Middle frontal gyrus (tissue), 1 donor: ENCODE data around the gene CRISPLD2.

Experiments
- DNase-seq: peaks from one replicate; pipeline ENCODE4 v3.0.0-alpha.2; 2015; ENCODE audit warnings: low spot score; ENCODE audit errors: extremely low spot score

The CRISPLD2 gene

GRCh38 chr16:84883301-84883700 lies 63.5 kb downstream of the CRISPLD2 start:
- no peak for DNase-seq

- no peak for DNase-seq
Observed at GRCh38 chr16:84884246-84884595, 64.4 kb downstream of the CRISPLD2 start.

- no peak for DNase-seq
Observed at GRCh38 chr16:84884596-84885341, 65.0 kb downstream of the CRISPLD2 start.

- no peak for DNase-seq
Observed at GRCh38 chr16:84885342-84885910, 65.6 kb downstream of the CRISPLD2 start.

- DNase-seq: no peak
Observed at GRCh38 chr16:84886497-84887090, 66.8 kb downstream of the CRISPLD2 start.

GRCh38 chr16:84887207-84887606 lies 67.4 kb downstream of the CRISPLD2 start:
- no peak for DNase-seq

- DNase-seq: no peak
Observed at GRCh38 chr16:84888450-84888849, 68.7 kb downstream of the CRISPLD2 start.

GRCh38 chr16:84889066-84889465 lies 69.3 kb downstream of the CRISPLD2 start:
- no peak for DNase-seq

GRCh38 chr16:84890427-84890826 lies 70.6 kb downstream of the CRISPLD2 start:
- no peak for DNase-seq

- no peak for DNase-seq
Observed at GRCh38 chr16:84891149-84891795, 71.5 kb downstream of the CRISPLD2 start.

- no peak for DNase-seq
Observed at GRCh38 chr16:84892097-84892496, 72.3 kb downstream of the CRISPLD2 start.

GRCh38 chr16:84893467-84893848 lies 73.7 kb downstream of the CRISPLD2 start:
- no peak for DNase-seq

- no peak for DNase-seq
Observed at GRCh38 chr16:84893849-84894599, 74.2 kb downstream of the CRISPLD2 start.

- DNase-seq: no peak
Observed at GRCh38 chr16:84895016-84895415, 75.2 kb downstream of the CRISPLD2 start.

GRCh38 chr16:84896847-84897246 lies 77.1 kb downstream of the CRISPLD2 start:
- DNase-seq: no peak

- no peak for DNase-seq
Observed at GRCh38 chr16:84897911-84898377, 78.2 kb downstream of the CRISPLD2 start.

GRCh38 chr16:84898447-84898846 lies 78.7 kb downstream of the CRISPLD2 start:
- DNase-seq: no peak

GRCh38 chr16:84899414-84899813 lies 79.6 kb downstream of the CRISPLD2 start:
- DNase-seq: no peak

GRCh38 chr16:84905965-84906460 lies 86.2 kb downstream of the CRISPLD2 start:
- DNase-seq: no peak

- DNase-seq: no peak
Observed at GRCh38 chr16:84907051-84907450, 87.3 kb downstream of the CRISPLD2 start.

- DNase-seq: no peak
Observed at GRCh38 chr16:84907575-84907974, 87.8 kb downstream of the CRISPLD2 start.
